ENCODE results near the gene UNC5CL. TPM values are rescaled to one million over a fixed set of nuclear protein-coding genes. Genes with fewer than 3 reads are reported as not detected.
"Not testable (repeated sequence)": the region's sequence is repeated elsewhere in the genome, so short reads cannot be mapped to it uniquely, and the experiment has no call there.

UNC5CL gene
- polyA plus RNA-seq, 4 donors: 31.9 to 123 (median 45.3) TPM

GRCh38 chr6:41015860-41016259 is 23.2 kb downstream of the UNC5CL start:
- not testable (repeated sequence) for H3K4me3 ChIP-seq (ENCODE audit: low read depth in 1 of 3, low read length in 3 of 3); FAIRE-seq; H3K27ac ChIP-seq (ENCODE audit: low read depth in 1 of 3, low read length in 2 of 3); DNase-seq; H3K36me3 ChIP-seq (ENCODE audit: control insufficient read depth in 3 of 3, insufficient read depth in 2 of 3, low read depth in 1 of 3, low read length in 3 of 3); H3K9me3 ChIP-seq (ENCODE audit: control insufficient read depth in 2 of 2, insufficient read depth in 1 of 2, low read depth in 1 of 2, low read length in 1 of 2); H3K27me3 ChIP-seq (ENCODE audit: control insufficient read depth in 3 of 3, insufficient read depth in 3 of 3, low read length in 3 of 3)
- peaks cover 0 to 10% (median 0%) of the 10 kb centered on the region in 3 donors for H3K4me1 ChIP-seq (ENCODE audit: control insufficient read depth in 3 of 3, insufficient read depth in 2 of 3, low read depth in 1 of 3, low read length in 2 of 3)
- WGBS, 3 donors: 79 to 92% (median 89%) methylated on average over 4 of the region's 5 CpGs

GRCh38 chr6:41014780-41015179 is 24.2 kb downstream of the UNC5CL start:
- Histone ChIP-seq H3K4me3 (ENCODE audit: low read depth in 1 of 3, low read length in 3 of 3) (no peak overlapping the region), H3K36me3 (ENCODE audit: control insufficient read depth in 3 of 3, insufficient read depth in 2 of 3, low read depth in 1 of 3, low read length in 3 of 3) (no peaks in the 10 kb centered on the region), H3K27ac (ENCODE audit: low read depth in 1 of 3, low read length in 2 of 3) (no peak overlapping the region), H3K4me1 (ENCODE audit: control insufficient read depth in 3 of 3, insufficient read depth in 2 of 3, low read depth in 1 of 3, low read length in 2 of 3) (peaks cover 0 to 10% (median 0%) of the 10 kb centered on the region in 3 donors), H3K9me3 (ENCODE audit: control insufficient read depth in 2 of 2, insufficient read depth in 1 of 2, low read depth in 1 of 2, low read length in 1 of 2) (no peaks in the 10 kb centered on the region), H3K27me3 (ENCODE audit: control insufficient read depth in 3 of 3, insufficient read depth in 3 of 3, low read length in 3 of 3) (no peaks in the 10 kb centered on the region)
- no peak for FAIRE-seq
- 90 to 94% (median 90%) methylated on average over 4 of the region's 4 CpGs for WGBS, 3 donors
- no peak for DNase-seq

GRCh38 chr6:41013466-41014153 is 25.4 kb downstream of the UNC5CL start:
- Histone ChIP-seq H3K9me3 (ENCODE audit: control insufficient read depth in 2 of 2, insufficient read depth in 1 of 2, low read depth in 1 of 2, low read length in 1 of 2) (no peaks in the 10 kb centered on the region), H3K27me3 (ENCODE audit: control insufficient read depth in 3 of 3, insufficient read depth in 3 of 3, low read length in 3 of 3) (no peaks in the 10 kb centered on the region), H3K4me3 (ENCODE audit: low read depth in 1 of 3, low read length in 3 of 3) (no peak overlapping the region), H3K27ac (ENCODE audit: low read depth in 1 of 3, low read length in 2 of 3) (no peak overlapping the region), H3K36me3 (ENCODE audit: control insufficient read depth in 3 of 3, insufficient read depth in 2 of 3, low read depth in 1 of 3, low read length in 3 of 3) (no peaks in the 10 kb centered on the region), H3K4me1 (ENCODE audit: control insufficient read depth in 3 of 3, insufficient read depth in 2 of 3, low read depth in 1 of 3, low read length in 2 of 3) (peaks cover 0 to 10% (median 0%) of the 10 kb centered on the region in 3 donors)
- DNase-seq (peak in 1 of 2 donors; percentile 59), FAIRE-seq (no peak)
- WGBS, 3 donors: 45 to 76% (median 52%) methylated on average over 5 of the region's 5 CpGs

- WGBS, 3 donors: 74 to 78% (median 77%) methylated on average over 2 of the region's 2 CpGs
- FAIRE-seq (no peak), DNase-seq (no peak)
- peaks cover 0 to 1% (median 0%) of the 10 kb centered on the region in 3 donors for H3K27me3 ChIP-seq (ENCODE audit: control insufficient read depth in 3 of 3, insufficient read depth in 3 of 3, low read length in 3 of 3)
- H3K4me3 ChIP-seq (ENCODE audit: low read depth in 1 of 3, low read length in 3 of 3): no peak overlapping the region
- no peak overlapping the region for H3K27ac ChIP-seq (ENCODE audit: low read depth in 1 of 3, low read length in 2 of 3)
- no peaks in the 10 kb centered on the region for H3K9me3 ChIP-seq (ENCODE audit: control insufficient read depth in 2 of 2, insufficient read depth in 1 of 2, low read depth in 1 of 2, low read length in 1 of 2)
- H3K4me1 ChIP-seq (ENCODE audit: control insufficient read depth in 3 of 3, insufficient read depth in 2 of 3, low read depth in 1 of 3, low read length in 2 of 3): peaks cover 0 to 20% (median 0%) of the 10 kb centered on the region in 3 donors
- no peaks in the 10 kb centered on the region for H3K36me3 ChIP-seq (ENCODE audit: control insufficient read depth in 3 of 3, insufficient read depth in 2 of 3, low read depth in 1 of 3, low read length in 3 of 3)
Observed at GRCh38 chr6:41011673-41012072, 27.3 kb downstream of the UNC5CL start.

- peaks cover 0 to 20% (median 0%) of the 10 kb centered on the region in 3 donors for H3K4me1 ChIP-seq (ENCODE audit: control insufficient read depth in 3 of 3, insufficient read depth in 2 of 3, low read depth in 1 of 3, low read length in 2 of 3)
- H3K27me3 ChIP-seq (ENCODE audit: control insufficient read depth in 3 of 3, insufficient read depth in 3 of 3, low read length in 3 of 3): peaks cover 0 to 1% (median 0%) of the 10 kb centered on the region in 3 donors
- H3K36me3 ChIP-seq (ENCODE audit: control insufficient read depth in 3 of 3, insufficient read depth in 2 of 3, low read depth in 1 of 3, low read length in 3 of 3): no peaks in the 10 kb centered on the region
- no peaks in the 10 kb centered on the region for H3K9me3 ChIP-seq (ENCODE audit: control insufficient read depth in 2 of 2, insufficient read depth in 1 of 2, low read depth in 1 of 2, low read length in 1 of 2)
- 88 to 100% (median 88%) methylated on average over 1 of the region's 1 CpG for WGBS, 3 donors
- FAIRE-seq (no peak), DNase-seq (no peak)
- no peak overlapping the region for H3K4me3 ChIP-seq (ENCODE audit: low read depth in 1 of 3, low read length in 3 of 3)
- no peak overlapping the region for H3K27ac ChIP-seq (ENCODE audit: low read depth in 1 of 3, low read length in 2 of 3)
Observed at GRCh38 chr6:41009669-41010068, 29.4 kb downstream of the UNC5CL start.

GRCh38 chr6:41008011-41008410 is 31.0 kb downstream of the UNC5CL start:
- H3K27ac ChIP-seq (ENCODE audit: low read depth in 1 of 3, low read length in 2 of 3): no peak overlapping the region
- no peak for DNase-seq
- no peak overlapping the region for H3K4me3 ChIP-seq (ENCODE audit: low read depth in 1 of 3, low read length in 3 of 3)
- no peaks in the 10 kb centered on the region for H3K9me3 ChIP-seq (ENCODE audit: control insufficient read depth in 2 of 2, insufficient read depth in 1 of 2, low read depth in 1 of 2, low read length in 1 of 2)
- H3K36me3 ChIP-seq (ENCODE audit: control insufficient read depth in 3 of 3, insufficient read depth in 2 of 3, low read depth in 1 of 3, low read length in 3 of 3): no peaks in the 10 kb centered on the region
- H3K27me3 ChIP-seq (ENCODE audit: control insufficient read depth in 3 of 3, insufficient read depth in 3 of 3, low read length in 3 of 3): peaks cover 0 to 1% (median 0%) of the 10 kb centered on the region in 3 donors
- 89 to 96% (median 91%) methylated on average over 3 of the region's 3 CpGs for WGBS, 3 donors
- H3K4me1 ChIP-seq (ENCODE audit: control insufficient read depth in 3 of 3, insufficient read depth in 2 of 3, low read depth in 1 of 3, low read length in 2 of 3): peaks cover 0 to 14% (median 0%) of the 10 kb centered on the region in 3 donors
- FAIRE-seq: no peak

GRCh38 chr6:41006980-41007379 is 32.0 kb downstream of the UNC5CL start:
- H3K4me1 ChIP-seq (ENCODE audit: control insufficient read depth in 3 of 3, insufficient read depth in 2 of 3, low read depth in 1 of 3, low read length in 2 of 3): peaks cover 0 to 10% (median 0%) of the 10 kb centered on the region in 3 donors
- not testable (repeated sequence) for H3K4me3 ChIP-seq (ENCODE audit: low read depth in 1 of 3, low read length in 3 of 3); H3K27me3 ChIP-seq (ENCODE audit: control insufficient read depth in 3 of 3, insufficient read depth in 3 of 3, low read length in 3 of 3); H3K36me3 ChIP-seq (ENCODE audit: control insufficient read depth in 3 of 3, insufficient read depth in 2 of 3, low read depth in 1 of 3, low read length in 3 of 3); H3K9me3 ChIP-seq (ENCODE audit: control insufficient read depth in 2 of 2, insufficient read depth in 1 of 2, low read depth in 1 of 2, low read length in 1 of 2); DNase-seq; H3K27ac ChIP-seq (ENCODE audit: low read depth in 1 of 3, low read length in 2 of 3); FAIRE-seq
- WGBS, 3 donors: 85 to 97% (median 91%) methylated on average over 4 of the region's 4 CpGs

- not testable (repeated sequence) for H3K27ac ChIP-seq (ENCODE audit: low read depth in 1 of 3, low read length in 2 of 3); H3K9me3 ChIP-seq (ENCODE audit: control insufficient read depth in 2 of 2, insufficient read depth in 1 of 2, low read depth in 1 of 2, low read length in 1 of 2); H3K27me3 ChIP-seq (ENCODE audit: control insufficient read depth in 3 of 3, insufficient read depth in 3 of 3, low read length in 3 of 3); H3K36me3 ChIP-seq (ENCODE audit: control insufficient read depth in 3 of 3, insufficient read depth in 2 of 3, low read depth in 1 of 3, low read length in 3 of 3); FAIRE-seq; H3K4me3 ChIP-seq (ENCODE audit: low read depth in 1 of 3, low read length in 3 of 3)
- WGBS, 3 donors: 4 to 7% (median 6%) methylated on average over 7 of the region's 7 CpGs
- peaks cover 0 to 10% (median 0%) of the 10 kb centered on the region in 3 donors for H3K4me1 ChIP-seq (ENCODE audit: control insufficient read depth in 3 of 3, insufficient read depth in 2 of 3, low read depth in 1 of 3, low read length in 2 of 3)
- DNase-seq: peak; percentile 68 to 82
Observed at GRCh38 chr6:41006217-41006616, 32.8 kb downstream of the UNC5CL start.

GRCh38 chr6:41002168-41002567 is 36.9 kb downstream of the UNC5CL start:
- Histone ChIP-seq H3K9me3 (ENCODE audit: control insufficient read depth in 2 of 2, insufficient read depth in 1 of 2, low read depth in 1 of 2, low read length in 1 of 2) (no peaks in the 10 kb centered on the region), H3K4me3 (ENCODE audit: low read depth in 1 of 3, low read length in 3 of 3) (no peak overlapping the region), H3K4me1 (ENCODE audit: control insufficient read depth in 3 of 3, insufficient read depth in 2 of 3, low read depth in 1 of 3, low read length in 2 of 3) (peaks cover 0 to 8% (median 0%) of the 10 kb centered on the region in 3 donors), H3K36me3 (ENCODE audit: control insufficient read depth in 3 of 3, insufficient read depth in 2 of 3, low read depth in 1 of 3, low read length in 3 of 3) (no peaks in the 10 kb centered on the region), H3K27ac (ENCODE audit: low read depth in 1 of 3, low read length in 2 of 3) (no peak overlapping the region), H3K27me3 (ENCODE audit: control insufficient read depth in 3 of 3, insufficient read depth in 3 of 3, low read length in 3 of 3) (no peaks in the 10 kb centered on the region)
- DNase-seq (no peak), FAIRE-seq (no peak)
- WGBS, 3 donors: 72 to 75% (median 73%) methylated on average over 3 of the region's 3 CpGs
